K562 (cell line): ENCODE measurements around the gene FBXL3. TPM values are rescaled to one million over a fixed set of nuclear protein-coding genes. Genes with fewer than 3 reads are reported as not detected.

Experiments used
- ATAC-seq: fragments of 200-7000 bp; cut with Tn5 transposase; 3 replicates; pipeline ENCODE4 v1.9.1; 2020; ENCODE audit warnings: moderate library complexity
- BruUV-seq: library from RNA; stranded (reverse); fragments of 400-500 nt; replicated peaks from 2 replicates; lab custom pipeline; 2021; lab: Mats Ljungman, UMichigan
- CTCF ChIA-PET: fragments of 300-600 bp; formaldehyde crosslinking; extraction: SDS; loops from one replicate; lab custom pipeline; 2021; ENCODE audit warnings: low intra/inter-chr PET ratio; lab: Yijun Ruan, JAX
- POLR2A ChIA-PET: fragments of 300-600, 350-650 bp; sonication (Branson Sonifier 250); formaldehyde crosslinking; extraction: SDS; loops from one replicate; lab custom pipeline; 2021; ENCODE audit warnings: antibody characterized with exemption, inconsistent platforms; lab: Yijun Ruan, JAX
- DNase-seq, 4 experiments: peaks; one replicate each; pipeline versions ENCODE4 v3.0.0 to v3.0.0-alpha.2; 2011 to 2018; ENCODE audit warnings: low spot score in 3 of 4, mixed read lengths in 3 of 4; ENCODE audit errors: extremely low read depth in 1 of 4
- FAIRE-seq: peaks from 2 replicates; lab custom pipeline; 2011; peaks lifted over from hg19 to GRCh38; lab: Jason Lieb, UNC
- H2AFZ ChIP-seq: 2 replicates; pipeline ENCODE4 v1.6.0; 2011; ENCODE audit warnings: low read depth, low read length, control low read depth, inconsistent platforms
- H3K27ac ChIP-seq: fragments of 200-600 bp; 3 replicates; pipeline ENCODE4 v1.8.0; 2011; ENCODE audit warnings: low read depth, mild to moderate bottlenecking, control low read depth, inconsistent platforms, low read length, moderate library complexity, mixed read lengths; ENCODE audit errors: extremely low read depth
- H3K27me3 ChIP-seq, 2 experiments: fragments of 300-600 bp in 1 of 2; 2 replicates in 1 of 2; 3 replicates in 1 of 2; pipeline versions ENCODE4 v1.6.0 to v1.8.0; 2011; ENCODE audit warnings: inconsistent platforms in 2 of 2, low read length in 2 of 2, mild to moderate bottlenecking in 1 of 2, mixed read lengths in 1 of 2, moderate library complexity in 1 of 2; ENCODE audit not compliant: control insufficient read depth in 2 of 2, insufficient read depth in 2 of 2
- H3K36me3 ChIP-seq: fragments of 300-600 bp; 3 replicates; pipeline ENCODE4 v1.8.0; 2011; ENCODE audit warnings: mild to moderate bottlenecking, low read length, inconsistent platforms; ENCODE audit not compliant: control insufficient read depth, insufficient read depth
- H3K4me1 ChIP-seq, 2 experiments: fragments of 200-600 bp in 1 of 2; replicated peaks in 1 of 2; 2 replicates in 1 of 2; 3 replicates in 1 of 2; pipeline versions ENCODE4 v1.5.1 to v1.8.0; 2011; ENCODE audit warnings: inconsistent platforms in 2 of 2, low read length in 2 of 2, mild to moderate bottlenecking in 1 of 2, mixed read lengths in 1 of 2, moderate library complexity in 1 of 2; ENCODE audit not compliant: control insufficient read depth in 2 of 2, insufficient read depth in 2 of 2
- H3K4me2 ChIP-seq: 2 replicates; pipeline ENCODE4 v1.6.1; 2011; ENCODE audit warnings: low read length, control low read depth, inconsistent platforms, mixed read lengths; ENCODE audit not compliant: insufficient read depth
- H3K4me3 ChIP-seq: fragments of 200-600 bp; sonication (generic), shearing (Covaris generic); 2 replicates; pipeline ENCODE4 v1.5.1; 2016; ENCODE audit warnings: control low read depth, inconsistent platforms
- H3K79me2 ChIP-seq: fragments of 200-600 bp; 3 replicates; pipeline ENCODE4 v1.8.0; 2011; ENCODE audit warnings: low read length, inconsistent platforms; ENCODE audit not compliant: control insufficient read depth, insufficient read depth
- H3K9ac ChIP-seq, 2 experiments: 2 replicates each; pipeline versions ENCODE4 v1.6.0 to v1.6.1; 2011; ENCODE audit warnings: low read depth in 2 of 2, low read length in 2 of 2, control low read depth in 1 of 2, inconsistent platforms in 1 of 2, mild to moderate bottlenecking in 1 of 2, mixed read lengths in 1 of 2; ENCODE audit not compliant: insufficient read depth in 1 of 2
- H3K9me1 ChIP-seq: one replicate; pipeline ENCODE4 v1.6.0; 2011; ENCODE audit warnings: inconsistent platforms, mild to moderate bottlenecking, low read length, moderate library complexity; ENCODE audit not compliant: control insufficient read depth, insufficient read depth
- H3K9me3 ChIP-seq: replicated peaks from 2 replicates; pipeline ENCODE4 v1.5.1; 2011; ENCODE audit warnings: low read depth, low read length, inconsistent platforms; ENCODE audit not compliant: control insufficient read depth, insufficient read depth
- H4K20me1 ChIP-seq: replicated peaks from 2 replicates; pipeline ENCODE4 v1.6.1; 2011; ENCODE audit warnings: low read length, inconsistent platforms, mixed read lengths; ENCODE audit not compliant: control insufficient read depth, insufficient read depth
- AFF4 ChIP-seq: sonication (generic); formaldehyde crosslinking; IDR thresholded peaks from 2 replicates; pipeline ENCODE4 v1.8.0; 2023; ENCODE audit warnings: mild to moderate bottlenecking, missing genetic modification reagents
- CHAMP1 ChIP-seq: fragments of 450-650 bp; IDR thresholded peaks from 2 replicates; pipeline ENCODE4 v1.6.1; 2016; ENCODE audit warnings: mild to moderate bottlenecking
- CREB5 ChIP-seq: fragments of 250-450 bp; sonication (Bioruptor Pico); IDR thresholded peaks from 2 replicates; pipeline ENCODE4 v1.5.0; 2020; ENCODE audit warnings: mild to moderate bottlenecking
- CXXC5 ChIP-seq: fragments of 250-450 bp; sonication (Bioruptor Pico); IDR thresholded peaks from 2 replicates; pipeline ENCODE4 v1.8.0; 2022; ENCODE audit warnings: inconsistent platforms, mild to moderate bottlenecking, moderate library complexity
- RBM34 ChIP-seq: fragments of 200-400 bp; formaldehyde crosslinking; IDR thresholded peaks from 2 replicates; pipeline ENCODE4 v1.6.1; 2018; ENCODE audit warnings: low read length, borderline replicate concordance; ENCODE audit not compliant: insufficient read depth
- SAFB ChIP-seq: fragments of 200-400 bp; formaldehyde crosslinking; IDR thresholded peaks from 2 replicates; pipeline ENCODE4 v1.6.1; 2017; ENCODE audit warnings: low read depth, low read length, borderline replicate concordance
- TBL1XR1 ChIP-seq, 2 experiments: IDR thresholded peaks; 2 replicates each; pipeline ENCODE4 v1.6.1; 2012; ENCODE audit warnings: improper control_type of control experiment in 2 of 2, low read length in 2 of 2, mild to moderate bottlenecking in 1 of 2
- ZBTB43 ChIP-seq: sonication (generic); formaldehyde crosslinking; IDR thresholded peaks from 2 replicates; pipeline ENCODE4 v1.8.0; 2023; ENCODE audit warnings: mild to moderate bottlenecking, missing genetic modification reagents
- ZC3H4 ChIP-seq: sonication (generic); formaldehyde crosslinking; IDR thresholded peaks from 2 replicates; pipeline ENCODE4 v1.9.0; 2021; ENCODE audit warnings: missing genetic modification reagents, borderline replicate concordance
- WGBS: fragments of 100-300 bp; shearing (Covaris generic); methylation state at CpG from one replicate; pipeline ENCODE4 v1.1.6; 2016; ENCODE audit warnings: low coverage, mixed read lengths; ENCODE audit not compliant: insufficient coverage; ENCODE audit errors: missing lambda C conversion rate; 5-methylcytosine and 5-hydroxymethylcytosine counted together
- in situ Hi-C: fragments of 300-500 bp; cut with MboI; formaldehyde crosslinking; loops from 4 replicates; pipeline ENCODE4 v1.15.0; 2018; ENCODE audit warnings: inconsistent platforms, mixed read lengths
- intact Hi-C: fragments of 100-400 bp; cut with micrococcal nuclease; formaldehyde crosslinking; loops from 2 replicates; pipeline ENCODE4 v1.14.2; 2022
- polyA plus RNA-seq, 8 experiments: library from polyadenylated mRNA; depleted of rRNA in 4 of 8; stranded (reverse) in 5 of 8; unstranded in 3 of 8; fragments of >200 nt; fragmentation: Nextera tagmentation in 2 of 8; fragmentation: Illumina TruSeq in 1 of 8; extraction: Ambion mirVana in 2 of 8; extraction: Trizol in 1 of 8; gene quantifications; 2 replicates each; pipeline versions ENCODE4 v1.2.1 to v1.2.3, GENCODE V29; 2011 to 2014; ENCODE audit warnings: inconsistent platforms in 1 of 8, missing spikeins in 1 of 8
- total RNA-seq, 7 experiments: library from RNA; depleted of rRNA in 6 of 7; stranded (reverse); fragments of >200 nt in 6 of 7; fragmentation: Illumina TruSeq in 2 of 7; extraction: Trizol in 2 of 7; gene quantifications; 2 replicates each; pipeline versions ENCODE4 v1.2.1 to v1.2.3, GENCODE V29; 2011 to 2021; ENCODE audit warnings: low replicate concordance in 1 of 7

The FBXL3 gene
- total and polyA plus RNA-seq, 9 of the 15 experiments (the other 6 are each of a cell fraction or from before 2014, with no cell fraction given), result 3.8 to 16.4 (median 12.6) TPM

- Histone ChIP-seq H3K4me3 (no peak overlapping the region), H3K9me3 (no peaks in the 10 kb centered on the region), H3K27ac (no peak overlapping the region), H3K9ac (no peak overlapping the region), H3K79me2 (no peaks in the 10 kb centered on the region), H2AFZ (no peak overlapping the region), H4K20me1 (no peaks in the 10 kb centered on the region), H3K4me2 (no peak overlapping the region), H3K9me1 (no peaks in the 10 kb centered on the region), H3K27me3 (no peaks in the 10 kb centered on the region), H3K4me1 (no peaks in the 10 kb centered on the region; a peak in 1 of 5 replicates), H3K36me3 (peaks cover 17% of the 10 kb centered on the region; the same call in 2 of the 3 replicates)
- BruUV-seq, result no TSS peak
- FAIRE-seq, result no peak
- no peak for ATAC-seq
- DNase-seq, result no peak
- intact Hi-C loops, result no loop called here
- ChIA-PET POLR2A (no interaction called here), CTCF (no interaction called here)
- in situ Hi-C loops, result no loop called here
- WGBS, result 76% methylated on average over 3 of the region's 8 CpGs
- TF ChIP-seq AFF4, result no peak
- no peak for TF ChIP-seq CHAMP1
- TF ChIP-seq TBL1XR1 (IDR thresholded peaks at IDR 0.05; ENCODE audit: low read length in 2 of 2), result no peak
- no peak for TF ChIP-seq ZC3H4 (CRISPR knock-in tag)
- no peak for TF ChIP-seq ZBTB43 (CRISPR knock-in tag)
- TF ChIP-seq CREB5 (CRISPR knock-in tag), result no peak
- no peak for TF ChIP-seq CXXC5 (CRISPR knock-in tag)
- TF ChIP-seq SAFB, result no peak
- TF ChIP-seq RBM34, result no peak
Observed at GRCh38 chr13:77047649-77048343, 20.8 kb upstream of the FBXL3 start.
